Testis (tissue), 2 donors: Measurements from ENCODE around the gene DCHS2.

ENCODE experiments used
- POLR2A ChIP-seq: fragments of 450-650 bp; IDR thresholded peaks from one replicate; pipeline ENCODE4 v1.6.1; 2017; ENCODE audit warnings: antibody characterized with exemption, mild to moderate bottlenecking, moderate library complexity
- TF ChIP-seq, protein P1 (sequence below), 3 experiments: fragments of 450-650 bp in 2 of 3; fragments of 200-600 bp in 1 of 3; sonication (generic) in 1 of 3; IDR thresholded peaks; one replicate each; pipeline ENCODE4 v1.5.1; 2016 to 2019; ENCODE audit warnings: antibody characterized with exemption in 3 of 3, mild to moderate bottlenecking in 2 of 3, moderate library complexity in 1 of 3

DNA sequence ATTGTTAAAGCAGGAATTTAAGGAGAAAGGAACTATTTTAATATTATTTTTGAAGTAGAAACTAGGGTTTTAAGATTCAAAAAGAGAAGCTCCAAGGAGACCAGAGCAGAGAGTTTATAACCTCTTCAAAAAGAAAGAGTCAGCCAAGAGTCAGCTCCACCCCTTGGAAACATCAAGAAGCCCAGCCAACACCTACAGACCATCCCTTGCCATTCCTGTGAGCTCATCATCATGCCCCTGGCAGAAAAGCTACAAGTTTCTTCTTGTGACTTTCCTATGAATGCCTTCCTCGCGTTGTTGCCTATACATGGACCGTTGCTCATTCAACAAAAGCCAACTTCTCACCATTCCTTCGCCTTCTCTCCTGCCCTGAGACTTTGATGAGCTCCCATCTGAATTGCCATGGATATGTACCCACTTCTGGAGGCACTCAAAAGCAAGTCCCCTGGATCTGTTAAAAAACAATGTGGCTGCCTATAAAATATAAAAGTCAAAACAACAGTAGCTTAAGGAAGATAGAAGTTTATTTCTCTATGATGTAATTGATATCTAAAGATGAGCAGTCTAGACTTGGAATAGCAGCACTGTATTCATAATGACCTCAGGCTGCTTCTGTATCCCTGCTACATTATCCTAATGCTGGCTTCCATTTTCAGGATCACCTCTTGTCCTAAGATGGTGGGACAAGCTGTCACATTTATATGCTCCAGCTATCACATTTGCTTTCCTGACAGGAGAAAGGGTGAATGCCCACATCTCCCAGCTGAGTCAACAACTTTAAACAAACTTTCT lies 38.3 kb upstream of the DCHS2 start:
- TF ChIP-seq, protein P1, sequence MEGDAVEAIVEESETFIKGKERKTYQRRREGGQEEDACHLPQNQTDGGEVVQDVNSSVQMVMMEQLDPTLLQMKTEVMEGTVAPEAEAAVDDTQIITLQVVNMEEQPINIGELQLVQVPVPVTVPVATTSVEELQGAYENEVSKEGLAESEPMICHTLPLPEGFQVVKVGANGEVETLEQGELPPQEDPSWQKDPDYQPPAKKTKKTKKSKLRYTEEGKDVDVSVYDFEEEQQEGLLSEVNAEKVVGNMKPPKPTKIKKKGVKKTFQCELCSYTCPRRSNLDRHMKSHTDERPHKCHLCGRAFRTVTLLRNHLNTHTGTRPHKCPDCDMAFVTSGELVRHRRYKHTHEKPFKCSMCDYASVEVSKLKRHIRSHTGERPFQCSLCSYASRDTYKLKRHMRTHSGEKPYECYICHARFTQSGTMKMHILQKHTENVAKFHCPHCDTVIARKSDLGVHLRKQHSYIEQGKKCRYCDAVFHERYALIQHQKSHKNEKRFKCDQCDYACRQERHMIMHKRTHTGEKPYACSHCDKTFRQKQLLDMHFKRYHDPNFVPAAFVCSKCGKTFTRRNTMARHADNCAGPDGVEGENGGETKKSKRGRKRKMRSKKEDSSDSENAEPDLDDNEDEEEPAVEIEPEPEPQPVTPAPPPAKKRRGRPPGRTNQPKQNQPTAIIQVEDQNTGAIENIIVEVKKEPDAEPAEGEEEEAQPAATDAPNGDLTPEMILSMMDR (IDR thresholded peaks at IDR 0.05) = no peak
- TF ChIP-seq POLR2A = no peak
